Stimulated activated CD4-positive, alpha-beta T cell treated with anti-CD3 and anti-CD28 coated beads, Interleukin-1b, Interleukin-23, amount 100 ng/mL, for 48 hours (primary cell): ENCODE data around the gene HS1BP3.

Experiments
- DNase-seq: peaks from one replicate; pipeline ENCODE4 v3.0.0-alpha.2; 2020

The HS1BP3 gene

GRCh38 chr2:20663196-20664070, 12.5 kb upstream of the HS1BP3 start:
- no peak for DNase-seq

- no peak for DNase-seq
These were observed 11.5 kb upstream of the HS1BP3 start for GRCh38 chr2:20662308-20662937.

GRCh38 chr2:20661421-20662307, 10.8 kb upstream of the HS1BP3 start:
- peak; percentile 68 for DNase-seq

GRCh38 chr2:20660506-20661420, 9.9 kb upstream of the HS1BP3 start:
- DNase-seq = no peak

GRCh38 chr2:20657522-20658235, 6.8 kb upstream of the HS1BP3 start:
- DNase-seq = no peak

- DNase-seq = no peak
These were observed 5.7 kb upstream of the HS1BP3 start for GRCh38 chr2:20656561-20656960.

GRCh38 chr2:20654535-20654813, 3.6 kb upstream of the HS1BP3 start:
- DNase-seq = no peak

- DNase-seq = no peak
These were observed 3.0 kb upstream of the HS1BP3 start for GRCh38 chr2:20653695-20654534.

- DNase-seq = no peak
These were observed 2.0 kb upstream of the HS1BP3 start for GRCh38 chr2:20652673-20653575.

GRCh38 chr2:20652141-20652540, 1.2 kb upstream of the HS1BP3 start:
- DNase-seq = no peak

- no peak for DNase-seq
These were observed 817 bp upstream of the HS1BP3 start for GRCh38 chr2:20651731-20652099.

GRCh38 chr2:20650393-20650876, 463 bp downstream of the HS1BP3 start:
- DNase-seq = peak; percentile 27

- no peak for DNase-seq
These were observed 922 bp downstream of the HS1BP3 start for GRCh38 chr2:20649976-20650375.

GRCh38 chr2:20649576-20649975, 1.3 kb downstream of the HS1BP3 start:
- DNase-seq = no peak

- no peak for DNase-seq
These were observed 2.1 kb downstream of the HS1BP3 start for GRCh38 chr2:20648831-20649230.

GRCh38 chr2:20648206-20648605, 2.7 kb downstream of the HS1BP3 start:
- DNase-seq = no peak

- no peak for DNase-seq
These were observed 3.2 kb downstream of the HS1BP3 start for GRCh38 chr2:20647738-20648137.

- DNase-seq = no peak
These were observed 3.7 kb downstream of the HS1BP3 start for GRCh38 chr2:20647211-20647610.

GRCh38 chr2:20646446-20646845, 4.5 kb downstream of the HS1BP3 start:
- DNase-seq = no peak

GRCh38 chr2:20645761-20646160, 5.1 kb downstream of the HS1BP3 start:
- no peak for DNase-seq
